ENCODE results near the gene ZNF740. TPM values are rescaled to one million over a fixed set of nuclear protein-coding genes. Genes with fewer than 3 reads are reported as not detected.

ZNF740 gene
- total and polyA plus RNA-seq, 10 of the 15 experiments (the other 5 are each of a cell fraction or from before 2014, with no cell fraction given): 1.4 to 33.6 (median 11.3) TPM

DNA sequence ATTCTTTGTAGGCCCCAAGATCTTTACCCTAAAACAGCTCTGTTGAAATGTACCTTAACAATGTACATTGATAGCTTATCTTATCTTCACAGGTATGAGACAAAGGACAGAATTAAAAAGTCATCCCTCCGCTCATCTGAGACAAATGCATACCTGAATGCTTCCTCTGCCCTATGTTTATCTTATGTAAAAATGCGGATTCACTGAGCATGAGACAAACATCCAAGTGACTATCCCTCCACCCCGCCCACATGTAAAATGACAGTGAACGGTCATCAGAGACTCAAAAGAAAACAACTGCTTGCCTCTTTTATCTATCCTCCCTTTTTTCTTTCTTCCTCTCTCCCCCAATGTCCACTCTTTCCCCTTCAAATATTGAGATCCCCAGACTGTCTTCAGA is 37.2 kb upstream of the ZNF740 start:
- H3K9ac ChIP-seq (ENCODE audit: control insufficient read depth, insufficient read depth, low read length): no peak overlapping the region
- DNase-seq (ENCODE audit: low read depth, low spot score) (no peak), FAIRE-seq (no peak), ATAC-seq (no peak)
- RAD21 ChIA-PET (ENCODE audit: unreplicated experiment): no interaction called here
- no peaks in the 10 kb centered on the region for H3K27me3 ChIP-seq (replicated peaks in 1 of 2; ENCODE audit: control insufficient read depth in 2 of 2, insufficient read depth in 2 of 2, low read length in 1 of 2)
- POLR2A ChIA-PET: no interaction called here
- in situ Hi-C loops (cut with MboI) (no loop called here), intact Hi-C loops (cut with micrococcal nuclease; ENCODE audit: unreplicated experiment) (no loop called here)
- H2AFZ ChIP-seq (ENCODE audit: control insufficient read depth, low read depth, low read length): no peak overlapping the region
- WGBS (ENCODE audit: insufficient coverage, insufficient replicate concordance, low lambda C conversion rate, missing lambda C conversion rate): 81% methylated on average over 4 of the region's 4 CpGs
- TF ChIP-seq RB1 (IDR thresholded peaks at IDR 0.05; ENCODE audit: borderline replicate concordance) (no peak), CBX5 (IDR thresholded peaks at IDR 0.05; ENCODE audit: low read depth) (no peak), BCL11A (IDR thresholded peaks at IDR 0.05; ENCODE audit: low read depth, low read length) (no peak), RELA (IDR thresholded peaks at IDR 0.05; ENCODE audit: borderline replicate concordance, partially characterized antibody) (no peak)
- TF ChIP-seq, protein P1, sequence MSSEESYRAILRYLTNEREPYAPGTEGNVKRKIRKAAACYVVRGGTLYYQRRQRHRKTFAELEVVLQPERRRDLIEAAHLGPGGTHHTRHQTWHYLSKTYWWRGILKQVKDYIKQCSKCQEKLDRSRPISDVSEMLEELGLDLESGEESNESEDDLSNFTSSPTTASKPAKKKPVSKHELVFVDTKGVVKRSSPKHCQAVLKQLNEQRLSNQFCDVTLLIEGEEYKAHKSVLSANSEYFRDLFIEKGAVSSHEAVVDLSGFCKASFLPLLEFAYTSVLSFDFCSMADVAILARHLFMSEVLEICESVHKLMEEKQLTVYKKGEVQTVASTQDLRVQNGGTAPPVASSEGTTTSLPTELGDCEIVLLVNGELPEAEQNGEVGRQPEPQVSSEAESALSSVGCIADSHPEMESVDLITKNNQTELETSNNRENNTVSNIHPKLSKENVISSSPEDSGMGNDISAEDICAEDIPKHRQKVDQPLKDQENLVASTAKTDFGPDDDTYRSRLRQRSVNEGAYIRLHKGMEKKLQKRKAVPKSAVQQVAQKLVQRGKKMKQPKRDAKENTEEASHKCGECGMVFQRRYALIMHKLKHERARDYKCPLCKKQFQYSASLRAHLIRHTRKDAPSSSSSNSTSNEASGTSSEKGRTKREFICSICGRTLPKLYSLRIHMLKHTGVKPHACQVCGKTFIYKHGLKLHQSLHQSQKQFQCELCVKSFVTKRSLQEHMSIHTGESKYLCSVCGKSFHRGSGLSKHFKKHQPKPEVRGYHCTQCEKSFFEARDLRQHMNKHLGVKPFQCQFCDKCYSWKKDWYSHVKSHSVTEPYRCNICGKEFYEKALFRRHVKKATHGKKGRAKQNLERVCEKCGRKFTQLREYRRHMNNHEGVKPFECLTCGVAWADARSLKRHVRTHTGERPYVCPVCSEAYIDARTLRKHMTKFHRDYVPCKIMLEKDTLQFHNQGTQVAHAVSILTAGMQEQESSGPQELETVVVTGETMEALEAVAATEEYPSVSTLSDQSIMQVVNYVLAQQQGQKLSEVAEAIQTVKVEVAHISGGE (CRISPR knock-in tag; IDR thresholded peaks at IDR 0.05): no peak
- TF ChIP-seq, protein P2, sequence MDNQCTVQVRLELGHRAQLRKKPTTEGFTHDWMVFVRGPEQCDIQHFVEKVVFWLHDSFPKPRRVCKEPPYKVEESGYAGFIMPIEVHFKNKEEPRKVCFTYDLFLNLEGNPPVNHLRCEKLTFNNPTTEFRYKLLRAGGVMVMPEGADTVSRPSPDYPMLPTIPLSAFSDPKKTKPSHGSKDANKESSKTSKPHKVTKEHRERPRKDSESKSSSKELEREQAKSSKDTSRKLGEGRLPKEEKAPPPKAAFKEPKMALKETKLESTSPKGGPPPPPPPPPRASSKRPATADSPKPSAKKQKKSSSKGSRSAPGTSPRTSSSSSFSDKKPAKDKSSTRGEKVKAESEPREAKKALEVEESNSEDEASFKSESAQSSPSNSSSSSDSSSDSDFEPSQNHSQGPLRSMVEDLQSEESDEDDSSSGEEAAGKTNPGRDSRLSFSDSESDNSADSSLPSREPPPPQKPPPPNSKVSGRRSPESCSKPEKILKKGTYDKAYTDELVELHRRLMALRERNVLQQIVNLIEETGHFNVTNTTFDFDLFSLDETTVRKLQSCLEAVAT (IDR thresholded peaks at IDR 0.05): no peak
- H3K9me3 ChIP-seq (replicated peaks; ENCODE audit: control insufficient read depth, insufficient read depth, low read length): peaks cover 3% of the 10 kb centered on the region
- no peaks in the 10 kb centered on the region for H3K79me2 ChIP-seq (ENCODE audit: control insufficient read depth, insufficient read depth, low read length)
- no peak overlapping the region for H3K4me3 ChIP-seq
- CTCF ChIA-PET: interaction anchor here (0.6 kb wide), 1 partner anchor 32 kb away, joined by 3 read pairs; no protein-coding TSS in a partner anchor
- no peaks in the 10 kb centered on the region for H3K4me1 ChIP-seq (ENCODE audit: control insufficient read depth, insufficient read depth, low read length)
- no peak overlapping the region for H3K4me2 ChIP-seq (ENCODE audit: control insufficient read depth, insufficient read depth)
- no peaks in the 10 kb centered on the region for H4K20me1 ChIP-seq (ENCODE audit: control insufficient read depth, insufficient read depth)
- SMC1A ChIA-PET (ENCODE audit: uncharacterized antibody, unreplicated experiment): no interaction called here
- H3K27ac ChIP-seq (ENCODE audit: control insufficient read depth, insufficient read depth): no peak overlapping the region
- no TSS peak for BruUV-seq (replicated peaks)
- no peaks in the 10 kb centered on the region for H3K36me3 ChIP-seq (ENCODE audit: control insufficient read depth in 2 of 2, insufficient read depth in 2 of 2, low read length in 1 of 2)

All from GM12878 (cell line).